ENCODE results near the gene OR5M3.

OR5M3 gene

DNA sequence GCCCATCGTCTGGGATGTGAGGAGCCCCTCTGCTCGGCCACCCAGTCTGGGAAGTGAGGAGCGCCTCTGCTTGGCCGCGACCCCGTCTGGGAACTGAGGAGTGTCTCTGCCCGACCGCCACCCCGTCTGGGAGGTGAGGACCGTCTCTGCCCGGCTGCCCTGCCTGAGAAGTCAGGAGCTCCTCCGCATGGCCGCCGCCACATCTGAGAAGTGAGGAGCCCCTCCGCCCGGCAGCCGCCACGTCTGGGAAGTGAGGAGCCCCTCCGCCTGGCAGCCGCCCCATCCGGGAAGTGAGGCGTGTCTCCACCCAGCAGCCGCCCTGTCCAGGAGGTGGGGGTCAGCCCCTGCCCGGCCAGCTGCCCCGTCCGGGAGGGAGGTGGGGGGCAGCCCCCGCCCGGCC lies 23.9 kb upstream of the OR5M3 start:
- no peaks in the 10 kb centered on the region for H3K79me1 ChIP-seq (ENCODE audit: low read length)
- no peak overlapping the region for H4K8ac ChIP-seq (ENCODE audit: low read depth, low read length)
- H3K4me1 ChIP-seq (ENCODE audit: control insufficient read depth in 1 of 2, insufficient read depth in 2 of 2, low read length in 2 of 2) = no peaks in the 10 kb centered on the region
- H2BK5ac ChIP-seq (ENCODE audit: low read depth, low read length, poor library complexity) = no peak overlapping the region
- no peak overlapping the region for H3K14ac ChIP-seq (ENCODE audit: low read length)
- no peak overlapping the region for H4K91ac ChIP-seq (ENCODE audit: low read depth, low read length)
- DNase-seq = no peak
- H3K4me3 ChIP-seq (ENCODE audit: low read depth, low read length) = no peak overlapping the region
- no peak overlapping the region for H2AK5ac ChIP-seq (ENCODE audit: low read length)
- H3K9me3 ChIP-seq (ENCODE audit: insufficient read depth, low read depth, low read length) = peaks cover 4% of the 10 kb centered on the region
- H3K36me3 ChIP-seq (ENCODE audit: control insufficient read depth in 1 of 2, insufficient read depth in 2 of 2, low read length in 2 of 2) = no peaks in the 10 kb centered on the region
- H3K4me2 ChIP-seq (ENCODE audit: low read length) = no peak overlapping the region
- no peak overlapping the region for H3K4ac ChIP-seq (ENCODE audit: low read depth, low read length)
- no peak overlapping the region for H3K9ac ChIP-seq (ENCODE audit: low read length)
- H2BK120ac ChIP-seq (ENCODE audit: insufficient read depth, low read length, poor library complexity) = no peak overlapping the region
- no peaks in the 10 kb centered on the region for H3K79me2 ChIP-seq (ENCODE audit: control insufficient read depth, insufficient read depth, low read length, poor library complexity)
- H3K27me3 ChIP-seq (ENCODE audit: insufficient read depth, low read length) = no peaks in the 10 kb centered on the region
- no peak overlapping the region for H4K12ac ChIP-seq (ENCODE audit: low read depth, low read length)
- no peak overlapping the region for H2AFZ ChIP-seq (ENCODE audit: insufficient read depth, low read length, poor library complexity)
- H3K23ac ChIP-seq (ENCODE audit: low read length) = no peak overlapping the region
- no peak overlapping the region for H2BK12ac ChIP-seq (ENCODE audit: low read length)
- H3K18ac ChIP-seq (ENCODE audit: low read length) = no peak overlapping the region
- no CpG with 5 or more reads among the region's 28 CpGs for WGBS (ENCODE audit: extremely low coverage, insufficient coverage, insufficient read length)
- H3K27ac ChIP-seq (ENCODE audit: low read depth, low read length) = no peak overlapping the region

DNA sequence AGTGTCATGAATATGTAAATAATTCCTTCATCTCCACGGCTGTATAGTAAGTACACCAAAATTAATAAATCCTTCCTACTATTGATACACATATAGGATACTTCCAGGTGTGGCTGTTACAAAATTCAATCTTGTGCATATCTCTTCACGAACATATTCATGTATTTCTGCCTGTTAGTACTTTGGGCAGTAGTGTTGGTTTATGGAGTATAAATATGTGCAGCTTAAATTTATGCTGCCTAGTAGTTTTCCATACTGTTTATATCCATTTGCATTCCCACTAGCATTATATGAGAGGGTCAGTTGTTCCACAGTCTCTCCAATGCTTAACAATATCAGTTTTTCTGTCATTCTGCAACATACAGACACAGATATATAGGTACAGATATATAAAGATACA lies 22.0 kb upstream of the OR5M3 start:
- Histone ChIP-seq H4K12ac (ENCODE audit: low read depth, low read length) (no peak overlapping the region), H3K23ac (ENCODE audit: low read length) (no peak overlapping the region), H3K36me3 (ENCODE audit: control insufficient read depth in 1 of 2, insufficient read depth in 2 of 2, low read length in 2 of 2) (no peaks in the 10 kb centered on the region), H2BK5ac (ENCODE audit: low read depth, low read length, poor library complexity) (no peak overlapping the region), H3K79me2 (ENCODE audit: control insufficient read depth, insufficient read depth, low read length, poor library complexity) (no peaks in the 10 kb centered on the region), H3K27me3 (ENCODE audit: insufficient read depth, low read length) (no peaks in the 10 kb centered on the region), H2AK5ac (ENCODE audit: low read length) (no peak overlapping the region), H3K9me3 (ENCODE audit: insufficient read depth, low read depth, low read length) (peaks cover 4% of the 10 kb centered on the region), H3K4me1 (ENCODE audit: control insufficient read depth in 1 of 2, insufficient read depth in 2 of 2, low read length in 2 of 2) (no peaks in the 10 kb centered on the region), H2BK12ac (ENCODE audit: low read length) (no peak overlapping the region), H3K18ac (ENCODE audit: low read length) (no peak overlapping the region), H3K14ac (ENCODE audit: low read length) (no peak overlapping the region), H3K4me2 (ENCODE audit: low read length) (no peak overlapping the region), H3K27ac (ENCODE audit: low read depth, low read length) (no peak overlapping the region), H4K91ac (ENCODE audit: low read depth, low read length) (no peak overlapping the region), H3K9ac (ENCODE audit: low read length) (no peak overlapping the region), H3K4me3 (ENCODE audit: low read depth, low read length) (no peak overlapping the region), H2BK120ac (ENCODE audit: insufficient read depth, low read length, poor library complexity) (no peak overlapping the region), H3K79me1 (ENCODE audit: low read length) (no peaks in the 10 kb centered on the region), H4K8ac (ENCODE audit: low read depth, low read length) (no peak overlapping the region), H2AFZ (ENCODE audit: insufficient read depth, low read length, poor library complexity) (no peak overlapping the region), H3K4ac (ENCODE audit: low read depth, low read length) (no peak overlapping the region)
- no CpG with 5 or more reads among the region's 2 CpGs for WGBS (ENCODE audit: extremely low coverage, insufficient coverage, insufficient read length)
- no peak for DNase-seq

DNA sequence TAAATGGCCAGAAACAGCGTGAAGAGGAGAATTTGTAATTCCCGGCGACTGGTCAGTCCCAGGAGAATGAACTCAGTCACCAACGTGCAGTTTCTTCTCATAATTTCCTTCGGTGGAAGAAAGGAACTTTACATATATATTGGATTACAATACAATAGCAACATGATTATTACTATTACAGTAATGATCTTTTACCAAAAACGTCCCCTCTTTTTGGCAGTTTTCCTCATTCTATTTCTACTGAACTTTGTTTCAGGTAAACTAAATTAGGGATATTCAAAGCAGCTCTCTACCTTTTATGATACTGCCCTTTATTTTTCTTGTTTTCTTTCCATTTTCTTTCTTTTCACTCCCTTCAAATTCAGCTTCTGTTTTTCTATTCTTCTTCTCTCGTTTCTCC lies 18.1 kb upstream of the OR5M3 start, which contains the start of gene OR5M8:
Gene OR5M8, minus strand, starts transcription at position 101 of the 400 bp plus-strand sequence. Its CDS starts 0 bp downstream, at position 101.
- H3K4me1 ChIP-seq (ENCODE audit: control insufficient read depth in 1 of 2, insufficient read depth in 2 of 2, low read length in 2 of 2) = no peaks in the 10 kb centered on the region
- no peak within 1 kb of the TSS for H2AFZ ChIP-seq (ENCODE audit: insufficient read depth, low read length, poor library complexity)
- no peak within 1 kb of the TSS for H3K14ac ChIP-seq (ENCODE audit: low read length)
- DNase-seq = no peak
- no peak within 1 kb of the TSS for H2BK120ac ChIP-seq (ENCODE audit: insufficient read depth, low read length, poor library complexity)
- peak within 1 kb of the TSS; percentile 95 for H3K23ac ChIP-seq (ENCODE audit: low read length)
- no peak within 1 kb of the TSS for H3K27ac ChIP-seq (ENCODE audit: low read depth, low read length)
- no peak within 1 kb of the TSS for H2BK5ac ChIP-seq (ENCODE audit: low read depth, low read length, poor library complexity)
- H4K8ac ChIP-seq (ENCODE audit: low read depth, low read length) = no peak within 1 kb of the TSS
- H3K36me3 ChIP-seq (ENCODE audit: control insufficient read depth in 1 of 2, insufficient read depth in 2 of 2, low read length in 2 of 2) = no peaks in the 10 kb centered on the region
- no peaks in the 10 kb centered on the region for H3K79me1 ChIP-seq (ENCODE audit: low read length)
- no peak within 1 kb of the TSS for H4K91ac ChIP-seq (ENCODE audit: low read depth, low read length)
- no peak within 1 kb of the TSS for H3K9ac ChIP-seq (ENCODE audit: low read length)
- no peak within 1 kb of the TSS for H2BK12ac ChIP-seq (ENCODE audit: low read length)
- no peaks in the 10 kb centered on the region for H3K27me3 ChIP-seq (ENCODE audit: insufficient read depth, low read length)
- no peak within 1 kb of the TSS for H3K4me2 ChIP-seq (ENCODE audit: low read length)
- H3K4me3 ChIP-seq (ENCODE audit: low read depth, low read length) = no peak within 1 kb of the TSS
- WGBS (ENCODE audit: extremely low coverage, insufficient coverage, insufficient read length) = no CpG with 5 or more reads among the region's 7 CpGs
- no peak within 1 kb of the TSS for H3K18ac ChIP-seq (ENCODE audit: low read length)
- no peaks in the 10 kb centered on the region for H3K9me3 ChIP-seq (ENCODE audit: insufficient read depth, low read depth, low read length)
- no peak within 1 kb of the TSS for H3K4ac ChIP-seq (ENCODE audit: low read depth, low read length)
- H4K12ac ChIP-seq (ENCODE audit: low read depth, low read length) = no peak within 1 kb of the TSS
- no peaks in the 10 kb centered on the region for H3K79me2 ChIP-seq (ENCODE audit: control insufficient read depth, insufficient read depth, low read length, poor library complexity)
- no peak within 1 kb of the TSS for H2AK5ac ChIP-seq (ENCODE audit: low read length)

DNA sequence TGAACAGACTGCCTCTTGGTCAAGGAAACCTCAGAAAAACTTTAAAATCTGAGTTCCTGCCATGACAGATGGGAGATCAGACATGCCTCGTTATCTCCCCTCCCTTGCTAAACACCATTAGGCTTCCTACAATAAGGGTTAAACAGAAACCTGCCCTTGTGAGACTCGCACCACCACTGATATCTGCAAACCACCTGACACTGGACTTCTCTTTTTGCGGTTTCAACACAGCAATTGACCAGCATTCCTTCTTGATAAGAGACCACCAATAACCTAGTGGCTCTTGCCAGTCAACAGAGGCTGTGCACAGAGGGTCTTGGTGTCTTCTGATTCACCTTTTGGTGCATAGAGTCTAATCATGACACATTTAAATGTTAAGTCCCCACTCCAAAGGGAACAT lies 13.6 kb upstream of the OR5M3 start:
- Histone ChIP-seq H3K36me3 (ENCODE audit: control insufficient read depth in 1 of 2, insufficient read depth in 2 of 2, low read length in 2 of 2) (no peaks in the 10 kb centered on the region), H3K4me2 (ENCODE audit: low read length) (no peak overlapping the region), H3K27me3 (ENCODE audit: insufficient read depth, low read length) (no peaks in the 10 kb centered on the region), H4K8ac (ENCODE audit: low read depth, low read length) (no peak overlapping the region), H3K9me3 (ENCODE audit: insufficient read depth, low read depth, low read length) (no peaks in the 10 kb centered on the region), H3K18ac (ENCODE audit: low read length) (no peak overlapping the region), H3K23ac (ENCODE audit: low read length) (no peak overlapping the region), H2AFZ (ENCODE audit: insufficient read depth, low read length, poor library complexity) (no peak overlapping the region), H3K4ac (ENCODE audit: low read depth, low read length) (no peak overlapping the region), H3K4me3 (ENCODE audit: low read depth, low read length) (no peak overlapping the region), H3K79me1 (ENCODE audit: low read length) (no peaks in the 10 kb centered on the region), H4K12ac (ENCODE audit: low read depth, low read length) (no peak overlapping the region), H2BK120ac (ENCODE audit: insufficient read depth, low read length, poor library complexity) (no peak overlapping the region), H3K9ac (ENCODE audit: low read length) (no peak overlapping the region), H3K4me1 (ENCODE audit: control insufficient read depth in 1 of 2, insufficient read depth in 2 of 2, low read length in 2 of 2) (no peaks in the 10 kb centered on the region), H2BK5ac (ENCODE audit: low read depth, low read length, poor library complexity) (no peak overlapping the region), H3K14ac (ENCODE audit: low read length) (no peak overlapping the region), H2BK12ac (ENCODE audit: low read length) (no peak overlapping the region), H4K91ac (ENCODE audit: low read depth, low read length) (no peak overlapping the region), H2AK5ac (ENCODE audit: low read length) (no peak overlapping the region), H3K27ac (ENCODE audit: low read depth, low read length) (no peak overlapping the region), H3K79me2 (ENCODE audit: control insufficient read depth, insufficient read depth, low read length, poor library complexity) (no peaks in the 10 kb centered on the region)
- WGBS (ENCODE audit: extremely low coverage, insufficient coverage, insufficient read length) = no CpG with 5 or more reads among the region's 3 CpGs
- DNase-seq = no peak

Data from trophoblast cell (in vitro differentiated cells and primary cell).